Measurements from ENCODE around the gene REV3L.

DNA sequence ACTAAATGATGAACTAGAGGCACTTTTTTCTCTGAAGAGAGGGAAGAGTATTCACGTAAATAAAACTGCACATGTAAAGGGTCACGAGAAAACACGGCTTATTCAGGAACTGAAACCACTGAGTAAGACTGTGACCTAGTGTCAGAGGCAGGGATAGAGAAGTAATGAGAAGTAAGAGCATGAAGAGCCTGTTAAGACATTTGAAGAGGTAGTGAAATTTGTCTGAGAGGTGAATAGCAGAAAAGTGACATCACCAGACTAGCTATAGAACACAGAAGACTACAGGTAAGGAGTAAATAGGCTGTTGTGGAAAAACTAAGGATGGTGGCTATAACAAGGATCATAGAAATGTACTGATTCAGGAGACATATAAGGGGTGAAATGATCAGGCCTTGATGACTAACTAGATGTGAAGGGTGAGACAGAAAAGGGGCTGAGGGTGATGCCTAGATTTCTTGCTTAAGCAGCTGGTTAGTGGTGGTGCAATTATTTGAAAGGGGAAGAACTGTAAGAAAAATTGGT is 76.8 kb downstream of the REV3L start:
- TF ChIP-seq, protein P1, sequence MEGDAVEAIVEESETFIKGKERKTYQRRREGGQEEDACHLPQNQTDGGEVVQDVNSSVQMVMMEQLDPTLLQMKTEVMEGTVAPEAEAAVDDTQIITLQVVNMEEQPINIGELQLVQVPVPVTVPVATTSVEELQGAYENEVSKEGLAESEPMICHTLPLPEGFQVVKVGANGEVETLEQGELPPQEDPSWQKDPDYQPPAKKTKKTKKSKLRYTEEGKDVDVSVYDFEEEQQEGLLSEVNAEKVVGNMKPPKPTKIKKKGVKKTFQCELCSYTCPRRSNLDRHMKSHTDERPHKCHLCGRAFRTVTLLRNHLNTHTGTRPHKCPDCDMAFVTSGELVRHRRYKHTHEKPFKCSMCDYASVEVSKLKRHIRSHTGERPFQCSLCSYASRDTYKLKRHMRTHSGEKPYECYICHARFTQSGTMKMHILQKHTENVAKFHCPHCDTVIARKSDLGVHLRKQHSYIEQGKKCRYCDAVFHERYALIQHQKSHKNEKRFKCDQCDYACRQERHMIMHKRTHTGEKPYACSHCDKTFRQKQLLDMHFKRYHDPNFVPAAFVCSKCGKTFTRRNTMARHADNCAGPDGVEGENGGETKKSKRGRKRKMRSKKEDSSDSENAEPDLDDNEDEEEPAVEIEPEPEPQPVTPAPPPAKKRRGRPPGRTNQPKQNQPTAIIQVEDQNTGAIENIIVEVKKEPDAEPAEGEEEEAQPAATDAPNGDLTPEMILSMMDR (conservative IDR thresholded peaks at IDR 0.05; ENCODE audit: low read length), result no peak
- no peak for TF ChIP-seq EZH2phosphoT487 (IDR thresholded peaks at IDR 0.05; ENCODE audit: borderline replicate concordance)

Measured in Loucy (cell line).